Mesenteric fat pad (tissue), 1 donor: ENCODE results near the gene EML2. TPM values are rescaled to one million over a fixed set of nuclear protein-coding genes. Genes with fewer than 3 reads are reported as not detected.
"Not testable (repeated sequence)": the region's sequence is repeated elsewhere in the genome, so short reads cannot be mapped to it uniquely, and the experiment has no call there.

ENCODE experiments used
- DNase-seq: peaks from one replicate; pipeline ENCODE4 v3.0.0-alpha.2; 2020; ENCODE audit warnings: low spot score
- total RNA-seq: library from RNA; stranded (reverse); fragmentation: NEBNext Ultra II Directional; extraction: Animal tissue kit (Norgen Biotek cat#: 25700); gene quantifications from one replicate; pipeline ENCODE4 v1.2.1, GENCODE V29; 2021
- donor health status: DM: yes; HTN: yes; CAD: no.

The EML2 gene
- total RNA-seq, 1 donor from 2014 or later, result 33.6 TPM

DNA sequence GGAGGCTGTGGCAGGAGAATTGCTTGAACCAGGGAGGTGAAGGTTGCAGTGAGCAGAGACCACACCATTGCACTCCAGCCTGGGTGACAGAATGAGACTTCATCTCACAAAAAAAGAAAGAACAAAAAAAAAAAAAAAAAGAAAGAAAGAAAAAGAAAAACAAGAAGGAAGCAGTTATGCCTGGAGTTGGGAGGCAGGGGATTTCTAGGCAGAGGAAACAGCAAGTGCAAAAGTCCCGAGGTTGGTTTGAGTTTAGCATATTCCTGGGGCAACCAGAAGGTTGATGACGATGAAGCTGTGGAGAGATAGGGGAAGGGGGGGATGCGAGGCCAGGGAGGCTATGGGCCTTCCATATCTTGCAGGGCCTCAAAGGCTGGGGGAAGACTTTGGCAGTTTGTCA, 11.5 kb upstream of the EML2 start:
- no peak for DNase-seq

DNA sequence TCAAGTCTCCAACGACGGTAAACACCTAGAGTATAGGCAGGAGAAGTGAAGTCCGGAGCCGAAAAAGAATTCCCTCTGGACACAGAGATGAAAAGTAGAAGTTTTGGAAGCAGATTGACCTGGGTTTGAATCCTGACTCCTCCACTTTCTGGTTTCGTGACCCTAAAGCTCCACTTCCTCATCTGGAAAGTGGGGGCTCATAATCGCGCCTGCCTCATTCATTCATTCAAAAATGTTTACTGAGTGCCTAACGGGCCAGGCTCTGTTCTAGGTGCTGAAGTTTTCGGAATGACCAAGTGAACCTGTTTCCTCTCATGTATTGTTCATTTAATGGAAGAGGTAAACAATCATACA, 7.1 kb upstream of the EML2 start:
- no peak for DNase-seq

GRCh38 chr19:45645631-45646344, 6.6 kb upstream of the EML2 start:
- DNase-seq, result no peak

DNA sequence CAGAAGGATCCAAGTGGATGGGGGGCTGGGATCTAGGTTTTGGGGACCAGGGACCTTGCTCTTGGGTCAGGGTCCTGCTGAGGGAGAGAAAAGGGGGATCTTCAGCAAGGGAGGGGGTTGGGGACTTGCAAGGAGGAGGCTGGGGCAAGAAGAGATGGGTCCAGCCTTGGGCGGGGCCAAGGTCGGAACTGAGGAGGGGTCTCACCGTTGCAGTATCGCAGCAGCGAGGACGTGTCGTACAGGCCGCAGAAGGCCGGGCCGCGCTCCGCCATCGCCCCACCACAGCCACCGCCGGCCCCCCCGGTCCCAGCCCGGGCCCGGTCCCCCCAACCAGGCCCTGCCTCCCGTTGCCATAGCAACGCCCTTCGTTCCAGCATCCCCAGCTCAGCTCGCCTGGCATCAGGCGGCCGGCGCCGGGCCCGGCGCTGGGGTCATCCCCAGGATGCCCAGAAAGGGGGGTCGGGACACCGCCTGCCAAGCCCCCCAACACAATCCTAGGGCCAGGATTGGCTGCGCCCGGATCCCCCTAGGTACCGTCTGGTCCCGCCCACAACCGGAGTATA, 6.0 kb upstream of the EML2 start:
- no peak for DNase-seq

- no peak for DNase-seq
These were observed 5.0 kb upstream of the EML2 start for GRCh38 chr19:45643927-45644771.

- DNase-seq, result peak; percentile 95
These were observed 4.1 kb upstream of the EML2 start for GRCh38 chr19:45643024-45643926.

DNA sequence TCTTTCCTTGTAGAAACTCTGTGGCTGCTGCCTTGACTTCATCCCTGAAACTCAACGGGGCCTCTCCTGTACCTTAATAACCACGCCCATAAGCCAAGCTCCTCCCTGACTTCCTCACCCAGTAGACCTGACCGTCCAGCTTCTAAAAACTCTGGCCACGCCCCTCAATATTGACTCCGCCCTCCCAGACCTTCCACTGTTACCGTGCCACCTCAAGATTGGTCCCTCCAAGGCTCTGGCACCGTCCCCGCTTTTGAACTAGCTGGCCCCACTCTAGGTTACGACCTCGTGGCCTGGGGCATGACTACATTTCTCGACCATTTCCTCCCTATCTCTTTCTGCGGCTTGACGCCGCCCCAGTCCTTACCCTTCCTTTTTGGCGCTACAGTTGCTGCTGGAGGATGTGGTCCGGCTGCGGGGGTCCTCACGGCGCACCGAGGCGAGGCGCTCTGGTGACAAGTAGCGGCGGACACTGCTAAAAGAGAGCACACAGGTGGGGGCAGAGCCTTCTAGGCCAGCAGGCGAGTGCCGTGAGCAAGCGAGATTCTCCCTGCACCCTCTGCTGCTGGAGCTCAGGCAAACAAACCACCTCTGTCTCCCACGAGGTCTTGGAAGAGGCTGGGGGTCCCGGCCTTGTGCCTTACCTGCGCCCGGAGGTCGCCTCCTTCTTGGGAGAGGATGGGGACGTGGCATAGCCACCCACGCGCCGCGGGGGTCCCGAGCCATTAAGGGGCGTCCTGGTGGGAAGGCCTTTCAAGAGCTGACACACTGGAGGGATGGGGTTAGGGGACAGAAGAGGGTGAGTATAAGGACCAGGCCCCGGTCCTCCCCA, 2.3 kb upstream of the EML2 start:
- no peak for DNase-seq

DNA sequence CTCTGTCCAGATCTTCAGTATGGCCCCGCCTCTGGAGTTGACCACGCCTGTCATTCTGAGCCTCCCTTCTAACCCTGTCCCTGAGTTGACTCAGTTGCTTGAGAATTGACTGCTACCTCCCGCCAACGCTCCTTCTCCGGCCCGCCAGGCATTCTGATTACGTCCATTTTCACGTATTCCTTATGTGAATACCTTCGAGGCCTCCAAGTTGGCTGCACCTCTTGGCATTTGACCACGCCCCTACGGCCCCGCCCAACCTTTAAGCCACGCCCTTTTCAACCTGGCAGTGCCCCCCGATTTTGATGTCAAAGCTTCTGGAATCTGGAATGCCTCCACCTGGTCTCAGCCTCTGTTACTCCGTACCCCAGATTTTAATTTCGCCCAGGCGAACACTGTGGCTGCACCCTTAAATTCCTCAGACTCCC, 1.7 kb upstream of the EML2 start:
- no peak for DNase-seq

DNA sequence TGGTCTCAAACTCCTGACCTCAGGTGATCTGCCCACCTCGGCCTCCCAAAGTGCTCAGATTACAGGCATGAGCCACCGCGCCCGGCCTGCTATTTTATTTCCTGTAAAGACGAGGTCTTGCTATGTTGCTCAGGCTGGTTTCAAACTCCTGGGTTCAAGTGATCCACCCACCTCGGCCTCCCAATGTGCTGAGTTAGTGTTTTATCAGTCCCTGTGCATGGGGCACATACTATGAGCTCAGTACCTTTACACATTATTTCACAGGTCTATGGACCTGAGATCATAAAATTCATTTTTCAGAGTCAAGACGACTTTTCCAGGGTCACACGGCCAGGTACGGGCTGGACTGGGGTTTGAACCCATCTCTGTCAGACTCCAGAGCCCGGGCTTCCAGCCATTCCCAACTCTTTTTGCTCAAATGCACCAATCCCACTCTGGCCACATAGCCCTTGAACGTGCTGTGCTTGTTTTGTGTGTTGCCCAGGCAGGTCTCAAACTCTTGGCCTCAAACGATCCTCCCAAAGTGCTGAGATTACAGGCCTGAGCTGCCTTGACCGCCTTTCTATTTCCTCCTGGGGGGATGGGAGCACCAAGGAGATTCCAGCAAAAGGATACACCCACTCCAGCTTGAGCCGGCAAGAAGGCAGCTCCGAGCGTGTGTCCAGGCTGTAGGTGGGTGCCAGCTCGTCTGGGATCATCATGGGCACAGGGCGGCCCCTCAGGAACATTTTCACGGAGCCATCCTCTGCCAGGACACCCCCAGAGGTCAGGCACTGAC, 1.1 kb downstream of the EML2 start:
- no peak for DNase-seq

- DNase-seq, result no peak
These were observed 2.3 kb downstream of the EML2 start for GRCh38 chr19:45636902-45637301.

DNA sequence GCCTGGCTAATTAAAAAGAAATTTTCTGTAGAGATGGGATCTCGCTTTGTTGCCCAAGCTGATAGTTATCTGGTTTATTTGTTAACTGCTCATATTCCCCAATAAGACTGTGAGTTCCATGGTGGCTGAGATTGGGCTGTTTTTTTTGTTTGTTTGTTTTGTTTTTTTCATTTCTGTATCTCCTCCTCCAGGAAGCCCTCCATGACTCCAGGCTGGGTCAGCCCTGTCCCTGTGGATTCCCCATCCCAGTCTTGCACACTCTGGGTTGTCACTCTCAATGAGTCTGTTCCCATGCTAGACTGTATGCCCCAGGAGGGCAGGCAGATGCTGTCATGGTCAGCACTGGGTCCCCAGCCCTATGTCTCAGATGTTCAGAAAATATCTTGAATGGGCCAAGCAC, 2.9 kb downstream of the EML2 start:
- no peak for DNase-seq

DNA sequence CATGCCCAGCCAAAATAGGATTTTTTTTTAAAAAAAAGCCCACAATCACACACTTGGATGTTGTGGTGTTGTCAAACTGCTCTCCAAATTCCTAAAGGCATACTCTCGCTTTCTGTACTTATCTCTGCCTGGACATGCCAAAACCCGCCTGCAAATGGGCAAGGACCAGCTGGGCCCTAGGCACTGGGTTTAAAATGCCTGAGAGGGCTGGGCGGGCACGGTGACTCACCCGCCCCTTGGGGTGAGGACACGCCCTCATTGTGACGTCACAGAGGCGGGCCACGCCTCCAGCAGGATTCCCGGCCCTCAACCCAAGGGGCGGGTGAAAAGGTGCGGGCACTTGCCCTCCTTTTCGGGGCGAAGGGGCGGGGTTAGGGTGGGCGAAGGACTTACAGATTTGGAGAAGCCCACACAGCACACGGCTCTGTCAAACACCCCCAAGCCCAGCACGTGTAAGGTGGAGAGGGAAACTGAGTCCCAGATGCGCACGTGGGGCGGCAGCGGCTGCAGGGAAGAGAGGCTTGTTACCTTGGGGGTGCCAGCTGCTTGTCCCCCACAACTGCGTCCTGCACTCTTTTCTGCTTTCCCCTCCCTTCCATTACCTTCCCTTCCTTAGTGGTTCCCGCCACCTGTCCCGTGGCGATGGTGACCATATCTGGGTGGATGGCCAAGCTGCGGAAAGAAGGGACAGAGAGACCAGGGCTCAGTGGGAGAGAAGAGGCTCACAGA, 6.6 kb downstream of the EML2 start:
- no peak for DNase-seq

- DNase-seq, result no peak
These were observed 8.7 kb downstream of the EML2 start for GRCh38 chr19:45630463-45630862.

DNA sequence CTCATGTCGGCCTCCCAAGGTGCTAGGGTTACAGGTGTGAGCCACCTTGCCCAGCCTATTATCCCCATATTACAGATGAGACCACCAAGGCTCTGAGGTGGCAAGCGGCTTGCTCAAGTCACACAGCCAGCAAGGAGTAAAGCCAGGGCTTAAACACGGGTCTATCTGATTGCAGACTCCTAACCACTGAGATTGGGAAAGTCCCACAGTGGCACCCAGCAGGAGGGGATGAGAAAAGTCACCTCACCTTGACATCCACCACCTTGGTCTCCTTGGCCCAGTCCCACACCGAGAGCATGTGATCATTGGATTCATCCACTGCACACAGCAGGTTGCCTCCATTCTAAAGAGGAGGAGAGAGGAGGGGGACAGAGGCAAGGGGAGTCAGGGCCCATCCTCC, 9.5 kb downstream of the EML2 start:
- no peak for DNase-seq

GRCh38 chr19:45628219-45628618, 11.0 kb downstream of the EML2 start:
- not testable (repeated sequence) for DNase-seq

DNA sequence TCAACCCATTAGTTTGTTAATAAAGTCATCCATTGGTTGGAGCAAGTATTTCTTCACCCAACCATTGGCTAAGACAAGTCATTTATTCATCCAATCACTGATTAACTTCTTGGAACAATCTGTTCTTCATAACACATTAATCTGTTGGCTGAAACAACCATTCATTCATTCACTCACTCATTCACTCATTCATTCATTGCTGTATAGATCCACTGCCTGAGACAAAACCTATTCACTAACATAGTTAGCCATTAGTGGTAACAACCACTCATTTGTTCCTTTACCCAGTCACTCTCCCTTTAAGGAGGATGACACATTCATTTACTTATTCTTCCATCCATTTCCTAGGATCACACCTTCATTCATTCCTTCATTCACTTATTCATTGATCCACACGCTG, 15.2 kb downstream of the EML2 start:
- DNase-seq, result no peak

- DNase-seq, result no peak
These were observed 17.2 kb downstream of the EML2 start for GRCh38 chr19:45621976-45622503.

GRCh38 chr19:45621389-45621788, 17.8 kb downstream of the EML2 start:
- DNase-seq, result no peak

GRCh38 chr19:45616704-45617017, 22.5 kb downstream of the EML2 start:
- no peak for DNase-seq
